Vagina (tissue), 2 donors: ENCODE measurements around the gene DNM2.

Experiments
- POLR2A ChIP-seq, 2 donors: fragments of 450-650 bp; IDR thresholded peaks; one replicate each; pipeline ENCODE4 v1.6.1; 2017; ENCODE audit warnings: antibody characterized with exemption in 2 of 2, mild to moderate bottlenecking in 2 of 2, moderate library complexity in 2 of 2
- POLR2AphosphoS5 ChIP-seq, 2 donors: sonication (generic); formaldehyde crosslinking; IDR thresholded peaks; one replicate each; pipeline ENCODE4 v1.9.0; 2017; ENCODE audit warnings: antibody characterized with exemption in 2 of 2, mild to moderate bottlenecking in 2 of 2, low read depth in 1 of 2; ENCODE audit not compliant: insufficient read depth in 1 of 2

DNA sequence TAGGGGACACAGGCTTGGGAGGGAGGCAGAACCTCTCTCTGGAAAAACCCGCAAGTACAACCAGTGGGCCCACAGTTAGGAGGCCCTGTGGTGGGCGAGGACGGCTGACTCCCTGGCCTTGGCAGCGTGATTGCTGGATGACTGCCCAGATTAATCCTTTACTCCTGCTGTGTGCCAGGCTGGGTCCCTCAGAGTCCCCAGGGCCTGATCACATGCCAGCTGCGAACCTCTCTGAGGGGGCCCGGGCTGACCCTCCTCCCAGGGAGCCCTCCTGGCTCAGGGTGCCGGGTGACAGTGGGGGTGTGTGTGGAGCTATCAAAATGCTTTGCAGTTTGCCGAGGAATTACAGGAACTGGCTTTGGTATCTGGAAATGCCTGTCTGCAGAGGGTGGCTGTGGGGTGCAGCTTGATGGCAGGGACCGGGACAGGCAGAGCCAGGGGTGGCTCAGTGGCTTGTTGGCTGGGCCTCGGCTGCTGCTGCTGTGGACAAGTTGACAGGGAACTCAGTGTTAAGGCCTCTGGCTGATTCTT lies 48.9 kb downstream of the DNM2 start:
- TF ChIP-seq POLR2A (IDR thresholded peaks at IDR 0.05) (no peak), POLR2AphosphoS5 (IDR thresholded peaks at IDR 0.05; ENCODE audit: insufficient read depth in 1 of 2, low read depth in 1 of 2) (no peak)
